NK-92 (cell line): ENCODE results near the gene VGF.
A peak's percentile ranks its signal among the peaks of the same experiment; 100 is the strongest.

ENCODE experiments used
- DNase-seq: peaks from one replicate; lab custom pipeline; 2025; ENCODE audit not compliant: unreplicated experiment; lab: John Stamatoyannopoulos, UW

The VGF gene

GRCh38 chr7:101166909-101167644, 1.7 kb upstream of the VGF start:
- no peak for DNase-seq

- no peak for DNase-seq
Measured at GRCh38 chr7:101166648-101166908, 1.2 kb upstream of the VGF start.

GRCh38 chr7:101165958-101166647, 734 bp upstream of the VGF start:
- no peak for DNase-seq

- DNase-seq, result no peak
Measured at GRCh38 chr7:101164071-101164840, 1.1 kb downstream of the VGF start.

GRCh38 chr7:101163279-101164070, 1.9 kb downstream of the VGF start:
- DNase-seq, result no peak

- no peak for DNase-seq
Measured at GRCh38 chr7:101162551-101163278, 2.7 kb downstream of the VGF start.

GRCh38 chr7:101161692-101162471, 3.5 kb downstream of the VGF start:
- no peak for DNase-seq

GRCh38 chr7:101160910-101161309, 4.5 kb downstream of the VGF start:
- no peak for DNase-seq

GRCh38 chr7:101159696-101160674, 5.4 kb downstream of the VGF start:
- no peak for DNase-seq

- DNase-seq, result no peak
Measured at GRCh38 chr7:101156866-101157589, 8.3 kb downstream of the VGF start.

GRCh38 chr7:101156277-101156676, 9.1 kb downstream of the VGF start:
- DNase-seq, result no peak

GRCh38 chr7:101155303-101155702, 10.1 kb downstream of the VGF start:
- no peak for DNase-seq

GRCh38 chr7:101154693-101155102, 10.7 kb downstream of the VGF start:
- DNase-seq, result no peak

- DNase-seq, result peak; percentile 41
Measured at GRCh38 chr7:101153969-101154692, 11.2 kb downstream of the VGF start, which contains the start of gene AP1S1. Gene AP1S1 (plus strand): TSS chr7:101154476. CDS start chr7:101154515, 39 bp downstream.

- no peak for DNase-seq
Measured at GRCh38 chr7:101151908-101152651, 13.3 kb downstream of the VGF start.

- DNase-seq, result no peak
Measured at GRCh38 chr7:101140746-101141382, 24.5 kb downstream of the VGF start.
